CD4-positive, alpha-beta T cell treated with Interferon gamma for 1 hour (primary cell): ENCODE results near the gene ATP8A1.

Source experiments
- DNase-seq: peaks from one replicate; pipeline ENCODE4 v3.0.0-alpha.2; 2020

Gene ATP8A1

GRCh38 chr4:42561031-42561430, 95.9 kb downstream of the ATP8A1 start:
- no peak for DNase-seq

GRCh38 chr4:42560467-42560861, 96.4 kb downstream of the ATP8A1 start:
- no peak for DNase-seq

GRCh38 chr4:42558156-42558555, 98.7 kb downstream of the ATP8A1 start:
- DNase-seq, result no peak

- DNase-seq, result no peak
Measured at GRCh38 chr4:42555828-42556227, 101.1 kb downstream of the ATP8A1 start.

GRCh38 chr4:42554072-42554471, 102.8 kb downstream of the ATP8A1 start:
- DNase-seq, result no peak

GRCh38 chr4:42549896-42550295, 107.0 kb downstream of the ATP8A1 start:
- no peak for DNase-seq

GRCh38 chr4:42547805-42548204, 109.1 kb downstream of the ATP8A1 start:
- no peak for DNase-seq

- no peak for DNase-seq
Measured at GRCh38 chr4:42543762-42544161, 113.1 kb downstream of the ATP8A1 start.

- no peak for DNase-seq
Measured at GRCh38 chr4:42543126-42543525, 113.8 kb downstream of the ATP8A1 start.

- no peak for DNase-seq
Measured at GRCh38 chr4:42541647-42542046, 115.3 kb downstream of the ATP8A1 start.

- no peak for DNase-seq
Measured at GRCh38 chr4:42533042-42533441, 123.9 kb downstream of the ATP8A1 start.

GRCh38 chr4:42531341-42532030, 125.4 kb downstream of the ATP8A1 start:
- DNase-seq, result no peak

- no peak for DNase-seq
Measured at GRCh38 chr4:42523066-42523718, 133.7 kb downstream of the ATP8A1 start.

- DNase-seq, result no peak
Measured at GRCh38 chr4:42519803-42520417, 137.0 kb downstream of the ATP8A1 start.

- DNase-seq, result no peak
Measured at GRCh38 chr4:42515156-42515884, 141.6 kb downstream of the ATP8A1 start.

GRCh38 chr4:42513748-42514492, 143.0 kb downstream of the ATP8A1 start:
- DNase-seq, result no peak

GRCh38 chr4:42512226-42512625, 144.7 kb downstream of the ATP8A1 start:
- no peak for DNase-seq

GRCh38 chr4:42510225-42510624, 146.7 kb downstream of the ATP8A1 start:
- DNase-seq, result no peak

- no peak for DNase-seq
Measured at GRCh38 chr4:42501624-42502401, 155.1 kb downstream of the ATP8A1 start.

- no peak for DNase-seq
Measured at GRCh38 chr4:42498040-42498439, 158.9 kb downstream of the ATP8A1 start.

- DNase-seq, result no peak
Measured at GRCh38 chr4:42497142-42497910, 159.6 kb downstream of the ATP8A1 start.
